Measurements from ENCODE around the gene REXO4. TPM values are rescaled to one million over a fixed set of nuclear protein-coding genes. Genes with fewer than 3 reads are reported as not detected.
A peak's percentile ranks its signal among the peaks of the same experiment; 100 is the strongest.

REXO4 gene
- total RNA-seq, 1 donor from 2014 or later = 33.3 TPM

GRCh38 chr9:133415170-133415569 is 2.6 kb downstream of the REXO4 start:
- Mint-ChIP-seq H3K36me3 (ENCODE audit: low read depth) (peaks cover 54% of the 10 kb centered on the region), H3K4me1 (peaks cover 54% of the 10 kb centered on the region), H3K27me3 (no peaks in the 10 kb centered on the region), H3K4me3 (no peak overlapping the region), H3K27ac (no peak overlapping the region), H3K9me3 (peaks cover 3% of the 10 kb centered on the region)
- intact Hi-C loops (cut with micrococcal nuclease) = no loop called here
- ATAC-seq (ENCODE audit: low read depth) (no peak), DNase-seq (no peak)
- TF ChIP-seq CTCF (IDR thresholded peaks at IDR 0.05) = no peak
- ChIA-PET POLR2A (interaction anchor here (0.6 to 1.4 kb wide), 4 partner anchors 26 to 1735 kb away, joined by 3 to 5 read pairs (median 3); partner anchors contain the start of gene CACFD1), CTCF (interaction anchor here (0.6 kb wide), 1 partner anchor 226 kb away, joined by 5 read pairs; no protein-coding TSS in a partner anchor)

DNA sequence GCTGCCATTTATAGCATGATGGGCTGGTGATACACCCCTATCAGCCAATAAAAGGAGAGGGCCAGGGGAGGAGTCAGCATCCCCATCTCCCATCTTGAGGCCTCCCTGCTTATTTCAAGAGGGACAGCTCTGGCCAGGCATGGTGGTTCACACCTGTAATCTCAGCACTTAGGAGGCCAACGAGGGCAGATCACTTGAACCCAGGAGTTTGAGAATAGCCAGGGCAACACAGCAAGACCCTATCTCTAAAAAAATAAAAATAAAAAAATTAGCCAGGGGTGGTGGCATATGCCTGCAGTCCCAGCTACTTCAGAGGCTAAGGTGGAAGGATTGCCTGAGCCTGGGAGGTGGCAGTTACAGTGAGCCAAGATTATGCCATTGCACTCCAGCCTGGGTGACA is 9.8 kb downstream of the REXO4 start:
- ChIA-PET POLR2A (interaction anchor here (0.6 kb wide), 1 partner anchor 65 kb away, joined by 7 read pairs; no protein-coding TSS in a partner anchor), CTCF (no interaction called here)
- no peak for ATAC-seq (ENCODE audit: low read depth)
- Mint-ChIP-seq H3K4me3 (no peak overlapping the region), H3K4me1 (peaks cover 6% of the 10 kb centered on the region), H3K27ac (no peak overlapping the region), H3K36me3 (ENCODE audit: low read depth) (peaks cover 78% of the 10 kb centered on the region), H3K27me3 (no peaks in the 10 kb centered on the region), H3K9me3 (no peaks in the 10 kb centered on the region)
- intact Hi-C loops (cut with micrococcal nuclease) = no loop called here
- no peak for DNase-seq
- TF ChIP-seq CTCF (IDR thresholded peaks at IDR 0.05) = no peak

- DNase-seq (peak; percentile 71), ATAC-seq (ENCODE audit: low read depth) (peak; percentile 95)
- Mint-ChIP-seq H3K27me3 (no peaks in the 10 kb centered on the region), H3K4me3 (no peak overlapping the region), H3K36me3 (ENCODE audit: low read depth) (peaks cover 65% of the 10 kb centered on the region), H3K9me3 (no peaks in the 10 kb centered on the region), H3K4me1 (peaks cover 6% of the 10 kb centered on the region), H3K27ac (peak overlapping the region; percentile 61)
- peak; percentile 56 for TF ChIP-seq CTCF (IDR thresholded peaks at IDR 0.05)
- POLR2A ChIA-PET = no interaction called here
- intact Hi-C loops (cut with micrococcal nuclease) = loop anchor here (1.0 to 2.0 kb wide), 3 partner anchors 22 to 80 kb away; partner anchors contain the start of gene SLC2A6
- CTCF ChIA-PET = interaction anchor here (0.8 to 1.4 kb wide), 2 partner anchors 80 to 89 kb away, joined by 4 to 6 read pairs; no protein-coding TSS in a partner anchor
These were observed 11.1 kb downstream of the REXO4 start for GRCh38 chr9:133406480-133407307.

DNA sequence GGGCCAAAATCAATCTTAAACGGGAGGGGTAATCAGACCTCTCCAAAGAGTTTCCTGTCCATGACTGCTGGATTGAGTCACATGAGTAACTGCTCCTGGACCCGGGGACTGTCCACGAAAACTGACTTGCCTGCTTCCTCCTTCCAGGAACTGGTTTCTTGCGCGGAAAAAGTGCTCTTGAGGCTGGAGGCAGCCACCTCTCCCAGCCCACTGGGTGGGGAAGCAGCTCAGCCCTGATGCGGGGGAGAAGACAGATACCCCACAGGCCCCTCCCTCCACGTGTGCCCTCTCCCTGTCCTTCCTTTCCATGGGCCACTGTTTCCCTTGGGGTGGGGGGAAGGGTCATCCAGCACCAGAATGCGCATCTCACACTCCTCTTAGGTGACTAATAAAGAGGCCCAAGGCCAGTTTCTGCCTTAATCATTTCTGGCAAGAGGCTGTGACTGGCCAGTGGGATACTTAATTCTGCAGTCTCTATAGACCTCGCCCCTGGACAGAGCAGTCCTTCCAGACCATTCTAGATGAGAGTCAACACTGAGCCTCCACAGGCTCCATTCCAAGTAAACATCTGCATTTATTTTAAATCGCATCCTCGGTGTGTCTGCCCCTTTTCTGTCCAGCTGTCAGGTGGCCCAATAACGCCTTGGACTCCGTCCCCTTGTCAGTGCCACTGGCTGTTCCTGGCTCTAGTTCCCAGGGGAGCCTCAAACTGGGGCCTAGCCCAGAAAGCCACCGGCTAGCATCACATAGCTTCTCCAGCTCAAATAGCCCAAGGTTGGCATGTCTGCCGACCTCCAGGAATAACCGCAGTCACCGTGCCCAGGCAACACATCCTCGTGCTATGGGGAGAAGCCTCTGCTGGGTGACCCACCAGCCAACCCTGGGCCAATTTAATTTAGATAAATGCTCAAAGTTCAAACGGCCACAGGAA is 12.0 kb downstream of the REXO4 start:
- no peak overlapping the region for H3K4me3 Mint-ChIP-seq
- H3K27ac Mint-ChIP-seq = no peak overlapping the region
- DNase-seq (no peak), ATAC-seq (ENCODE audit: low read depth) (no peak)
- TF ChIP-seq CTCF (IDR thresholded peaks at IDR 0.05) = no peak
- H3K36me3 Mint-ChIP-seq (ENCODE audit: low read depth) = peaks cover 60% of the 10 kb centered on the region
- CTCF ChIA-PET = interaction anchor here (0.8 to 1.4 kb wide), 2 partner anchors 81 to 90 kb away, joined by 4 to 6 read pairs; no protein-coding TSS in a partner anchor
- H3K9me3 Mint-ChIP-seq = no peaks in the 10 kb centered on the region
- H3K4me1 Mint-ChIP-seq = peaks cover 6% of the 10 kb centered on the region
- H3K27me3 Mint-ChIP-seq = no peaks in the 10 kb centered on the region
- POLR2A ChIA-PET = interaction anchor here (0.6 kb wide), 1 partner anchor 58 kb away, joined by 3 read pairs; the partner anchor contains the start of genes MED22 and RPL7A
- intact Hi-C loops (cut with micrococcal nuclease) = loop anchor here (2.0 kb wide), 2 partner anchors 23 to 73 kb away; partner anchors contain the start of gene SLC2A6

Measured in activated B cell treated with CpG ODN at 0.5 μM for 24 hours (primary cell).